MCF 10A (cell line): Measurements from ENCODE around the gene SMURF2. TPM values are rescaled to one million over a fixed set of nuclear protein-coding genes. Genes with fewer than 3 reads are reported as not detected.

Experiments used
- BruUV-seq: library from RNA; stranded (reverse); fragments of 400-500 nt; replicated peaks from 2 replicates; lab custom pipeline; 2021; lab: Mats Ljungman, UMichigan
- CTCF ChIA-PET: fragments of 300-600 bp; sonication (Branson Sonifier 250); formaldehyde crosslinking; extraction: SDS; loops from one replicate; lab custom pipeline; 2021; ENCODE audit warnings: antibody characterized with exemption, inconsistent platforms; lab: Yijun Ruan, JAX
- POLR2A ChIA-PET: fragments of 300-600, 350-650 bp; sonication (Branson Sonifier 250); formaldehyde crosslinking; extraction: SDS; loops from one replicate; lab custom pipeline; 2020; ENCODE audit warnings: antibody characterized with exemption, inconsistent platforms; lab: Yijun Ruan, JAX
- DNase-seq: peaks from one replicate; pipeline ENCODE4 v3.0.0-alpha.2; 2018; ENCODE audit not compliant: unreplicated experiment
- H3K27ac Mint-ChIP-seq: one replicate; pipeline ENCODE4 v1.8.0; 2022; ENCODE audit warnings: mild to moderate bottlenecking, low read depth, mixed read lengths; ENCODE audit not compliant: unreplicated experiment
- H3K27me3 Mint-ChIP-seq: one replicate; pipeline ENCODE4 v1.8.0; 2022; ENCODE audit warnings: mixed read lengths; ENCODE audit not compliant: insufficient read depth, unreplicated experiment
- H3K36me3 Mint-ChIP-seq: one replicate; pipeline ENCODE4 v1.8.0; 2022; ENCODE audit warnings: mild to moderate bottlenecking, moderate library complexity, mixed read lengths; ENCODE audit not compliant: insufficient read depth, unreplicated experiment
- H3K4me1 Mint-ChIP-seq: one replicate; pipeline ENCODE4 v1.8.0; 2022; ENCODE audit warnings: mixed read lengths; ENCODE audit not compliant: insufficient read depth, unreplicated experiment
- H3K4me3 Mint-ChIP-seq: one replicate; pipeline ENCODE4 v1.8.0; 2022; ENCODE audit warnings: mild to moderate bottlenecking, moderate library complexity, mixed read lengths; ENCODE audit not compliant: unreplicated experiment
- H3K9me3 Mint-ChIP-seq: one replicate; pipeline ENCODE4 v1.8.0; 2022; ENCODE audit warnings: mixed read lengths; ENCODE audit not compliant: unreplicated experiment
- CTCF ChIP-seq: fragments of 200-600 bp; IDR thresholded peaks from one replicate; pipeline ENCODE4 v1.8.0; 2022; ENCODE audit warnings: antibody characterized with exemption, mild to moderate bottlenecking; ENCODE audit not compliant: unreplicated experiment
- intact Hi-C: fragments of 100-400 bp; cut with micrococcal nuclease; formaldehyde crosslinking; loops from 2 replicates; pipeline ENCODE4 v1.14.1; 2022
- total RNA-seq: library from RNA; stranded (reverse); gene quantifications from 2 replicates; pipeline ENCODE4 v1.2.3, GENCODE V29; 2022

SMURF2 gene
- total RNA-seq, 1 experiment from 2014 or later: 55.8 TPM

GRCh38 chr17:64627797-64628196 is 34.3 kb downstream of the SMURF2 start:
- TF ChIP-seq CTCF: no peak
- CTCF ChIA-PET: no interaction called here
- H3K27ac Mint-ChIP-seq: peak overlapping the region; percentile 21
- H3K9me3 Mint-ChIP-seq: no peaks in the 10 kb centered on the region
- BruUV-seq: no TSS peak
- H3K36me3 Mint-ChIP-seq: peaks cover 13% of the 10 kb centered on the region
- H3K4me1 Mint-ChIP-seq: peaks cover 40% of the 10 kb centered on the region
- intact Hi-C loops: no loop called here
- no peaks in the 10 kb centered on the region for H3K27me3 Mint-ChIP-seq
- POLR2A ChIA-PET: no interaction called here
- DNase-seq: no peak
- H3K4me3 Mint-ChIP-seq: no peak overlapping the region

GRCh38 chr17:64626827-64627226 is 35.3 kb downstream of the SMURF2 start:
- peaks cover 45% of the 10 kb centered on the region for H3K4me1 Mint-ChIP-seq
- intact Hi-C loops: no loop called here
- no peak overlapping the region for H3K4me3 Mint-ChIP-seq
- DNase-seq: no peak
- CTCF ChIA-PET: interaction anchor here (0.6 kb wide), 1 partner anchor 601 kb away, joined by 3 read pairs; no protein-coding TSS in a partner anchor
- TF ChIP-seq CTCF: no peak
- H3K9me3 Mint-ChIP-seq: no peaks in the 10 kb centered on the region
- POLR2A ChIA-PET: no interaction called here
- BruUV-seq: no TSS peak
- H3K36me3 Mint-ChIP-seq: peaks cover 13% of the 10 kb centered on the region
- H3K27ac Mint-ChIP-seq: no peak overlapping the region
- no peaks in the 10 kb centered on the region for H3K27me3 Mint-ChIP-seq

GRCh38 chr17:64625541-64625940 is 36.6 kb downstream of the SMURF2 start:
- no peak overlapping the region for H3K27ac Mint-ChIP-seq
- ChIA-PET CTCF (interaction anchor here (0.6 kb wide), 1 partner anchor 16 kb away, joined by 3 read pairs; no protein-coding TSS in a partner anchor), POLR2A (no interaction called here)
- no TSS peak for BruUV-seq
- intact Hi-C loops: no loop called here
- peaks cover 32% of the 10 kb centered on the region for H3K4me1 Mint-ChIP-seq
- no peak for TF ChIP-seq CTCF
- H3K9me3 Mint-ChIP-seq: no peaks in the 10 kb centered on the region
- H3K4me3 Mint-ChIP-seq: no peak overlapping the region
- no peak for DNase-seq
- no peaks in the 10 kb centered on the region for H3K27me3 Mint-ChIP-seq
- peaks cover 13% of the 10 kb centered on the region for H3K36me3 Mint-ChIP-seq

- intact Hi-C loops: no loop called here
- no peak for TF ChIP-seq CTCF
- H3K4me3 Mint-ChIP-seq: peak overlapping the region; percentile 49
- H3K36me3 Mint-ChIP-seq: peaks cover 13% of the 10 kb centered on the region
- peak overlapping the region; percentile 73 for H3K27ac Mint-ChIP-seq
- POLR2A ChIA-PET: interaction anchor here (0.5 to 2.3 kb wide), 15 partner anchors 8 to 151 kb away, joined by 3 to 17 read pairs (median 4); partner anchors contain the start of genes CEP95, DDX5 and SMURF2
- CTCF ChIA-PET: interaction anchor here (0.5 to 1.9 kb wide), 6 partner anchors 10 to 69 kb away, joined by 3 to 6 read pairs (median 4); no protein-coding TSS in a partner anchor
- no peaks in the 10 kb centered on the region for H3K9me3 Mint-ChIP-seq
- DNase-seq: peak; percentile 79
- peaks cover 26% of the 10 kb centered on the region for H3K4me1 Mint-ChIP-seq
- H3K27me3 Mint-ChIP-seq: no peaks in the 10 kb centered on the region
- no TSS peak for BruUV-seq
Measured at GRCh38 chr17:64622931-64623654, 39.0 kb downstream of the SMURF2 start.
